HUES48 (cell line): ENCODE measurements around the gene RCN1.

Experiments used
- H3K27ac ChIP-seq: one replicate; pipeline ENCODE4 v1.7.0; 2013; ENCODE audit warnings: low read depth, low read length, inconsistent platforms
- H3K27me3 ChIP-seq: 2 replicates; pipeline ENCODE4 v1.6.1; 2013; ENCODE audit warnings: mild to moderate bottlenecking, low read length; ENCODE audit not compliant: control insufficient read depth, insufficient read depth
- H3K36me3 ChIP-seq: 2 replicates; pipeline ENCODE4 v1.6.1; 2013; ENCODE audit warnings: low read length; ENCODE audit not compliant: control insufficient read depth, insufficient read depth
- H3K4me1 ChIP-seq: 2 replicates; pipeline ENCODE4 v1.6.1; 2013; ENCODE audit warnings: mild to moderate bottlenecking, low read length; ENCODE audit not compliant: control insufficient read depth, insufficient read depth
- H3K4me3 ChIP-seq: 2 replicates; pipeline ENCODE4 v1.5.1; 2013; ENCODE audit warnings: mild to moderate bottlenecking, low read depth, low read length
- H3K9ac ChIP-seq: 2 replicates; pipeline ENCODE4 v1.6.1; 2013; ENCODE audit warnings: mild to moderate bottlenecking, low read depth, low read length, moderate library complexity
- H3K9me3 ChIP-seq: 2 replicates; pipeline ENCODE4 v1.6.1; 2013; ENCODE audit warnings: low read length; ENCODE audit not compliant: control insufficient read depth, insufficient read depth

Gene RCN1

GRCh38 chr11:32154275-32154674, 63.4 kb downstream of the RCN1 start:
- Histone ChIP-seq H3K4me1 (no peaks in the 10 kb centered on the region), H3K4me3 (no peak overlapping the region), H3K9ac (no peak overlapping the region), H3K27me3 (no peaks in the 10 kb centered on the region), H3K27ac (no peak overlapping the region), H3K36me3 (no peaks in the 10 kb centered on the region), H3K9me3 (no peaks in the 10 kb centered on the region)
